H9 (cell line): ENCODE results near the gene RANBP3. TPM values are rescaled to one million over a fixed set of nuclear protein-coding genes. Genes with fewer than 3 reads are reported as not detected.
"Not testable (repeated sequence)": the region's sequence is repeated elsewhere in the genome, so short reads cannot be mapped to it uniquely, and the experiment has no call there.

ENCODE experiments used
- DNase-seq: peaks from one replicate; pipeline ENCODE4 v3.0.0-alpha.2; 2017
- H2AFZ ChIP-seq: one replicate; pipeline ENCODE4 v1.6.1; 2013; ENCODE audit warnings: mild to moderate bottlenecking, low read length, control low read depth, moderate library complexity
- H2AK5ac ChIP-seq: 2 replicates; pipeline ENCODE4 v1.6.1; 2013; ENCODE audit warnings: low read length, control low read depth, mixed read lengths; ENCODE audit not compliant: insufficient read length
- H2BK120ac ChIP-seq: one replicate; pipeline ENCODE4 v1.6.1; 2013; ENCODE audit warnings: low read depth, mild to moderate bottlenecking, low read length, control low read depth, inconsistent platforms; ENCODE audit not compliant: poor library complexity, severe bottlenecking
- H2BK12ac ChIP-seq: 2 replicates; pipeline ENCODE4 v1.6.1; 2013; ENCODE audit warnings: low read length, control low read depth, mixed read lengths, low read depth; ENCODE audit not compliant: insufficient read length
- H2BK15ac ChIP-seq: 2 replicates; pipeline ENCODE4 v1.6.1; 2013; ENCODE audit warnings: low read depth, low read length, control low read depth
- H2BK20ac ChIP-seq: one replicate; pipeline ENCODE4 v1.6.1; 2013; ENCODE audit warnings: low read depth, mild to moderate bottlenecking, low read length, control low read depth, inconsistent platforms; ENCODE audit not compliant: poor library complexity, severe bottlenecking
- H2BK5ac ChIP-seq: 2 replicates; pipeline ENCODE4 v1.6.1; 2013; ENCODE audit warnings: low read length, control low read depth, mixed read lengths; ENCODE audit not compliant: insufficient read length
- H3K14ac ChIP-seq: 2 replicates; pipeline ENCODE4 v1.6.1; 2013; ENCODE audit warnings: low read length, control low read depth; ENCODE audit not compliant: insufficient read depth
- H3K18ac ChIP-seq: 2 replicates; pipeline ENCODE4 v1.6.1; 2013; ENCODE audit warnings: low read depth, mild to moderate bottlenecking, mixed read lengths, low read length, control low read depth; ENCODE audit not compliant: insufficient read length
- H3K23ac ChIP-seq: 2 replicates; pipeline ENCODE4 v1.6.1; 2013; ENCODE audit warnings: low read length, control low read depth, mixed read lengths, low read depth; ENCODE audit not compliant: insufficient read length
- H3K23me2 ChIP-seq: 2 replicates; pipeline ENCODE4 v1.6.1; 2013; ENCODE audit warnings: low read depth, mild to moderate bottlenecking, mixed read lengths, low read length, control low read depth; ENCODE audit not compliant: insufficient read length, poor library complexity, severe bottlenecking
- H3K27ac ChIP-seq: 2 replicates; pipeline ENCODE4 v1.5.1; 2013; ENCODE audit warnings: low read length, control low read depth, mixed read lengths, low read depth; ENCODE audit not compliant: insufficient read length
- H3K27me3 ChIP-seq: 2 replicates; pipeline ENCODE4 v1.6.1; 2013; ENCODE audit warnings: low read length, control low read depth, inconsistent platforms; ENCODE audit not compliant: insufficient read depth
- H3K4ac ChIP-seq: 2 replicates; pipeline ENCODE4 v1.6.1; 2013; ENCODE audit warnings: low read depth, mild to moderate bottlenecking, control low read depth, inconsistent platforms, low read length, moderate library complexity
- H3K4me1 ChIP-seq: 2 replicates; pipeline ENCODE4 v1.6.1; 2013; ENCODE audit warnings: low read length, control low read depth, inconsistent platforms; ENCODE audit not compliant: insufficient read depth
- H3K4me2 ChIP-seq: 2 replicates; pipeline ENCODE4 v1.6.1; 2013; ENCODE audit warnings: low read length, control low read depth, mixed read lengths; ENCODE audit not compliant: insufficient read length, insufficient read depth
- H3K56ac ChIP-seq: 2 replicates; pipeline ENCODE4 v1.6.1; 2013; ENCODE audit warnings: low read depth, mild to moderate bottlenecking, mixed read lengths, low read length, control low read depth; ENCODE audit not compliant: insufficient read length
- H3K79me1 ChIP-seq: 2 replicates; pipeline ENCODE4 v1.6.1; 2013; ENCODE audit warnings: low read depth, mild to moderate bottlenecking, moderate library complexity, low read length, control low read depth, inconsistent platforms; ENCODE audit not compliant: insufficient read depth, poor library complexity, severe bottlenecking
- H3K79me2 ChIP-seq: 2 replicates; pipeline ENCODE4 v1.6.1; 2013; ENCODE audit warnings: low read length, control low read depth, inconsistent platforms; ENCODE audit not compliant: insufficient read depth
- H3K9ac ChIP-seq: 2 replicates; pipeline ENCODE4 v1.6.1; 2013; ENCODE audit warnings: low read length, control low read depth, mixed read lengths; ENCODE audit not compliant: insufficient read length; ENCODE audit errors: extremely low read depth
- H3K9me3 ChIP-seq: one replicate; pipeline ENCODE4 v1.6.1; 2013; ENCODE audit warnings: low read depth, low read length, inconsistent platforms; ENCODE audit not compliant: control insufficient read depth
- H3T11ph ChIP-seq: one replicate; pipeline ENCODE4 v1.6.1; 2013; ENCODE audit warnings: mild to moderate bottlenecking, low read length, control low read depth, inconsistent platforms
- H4K20me1 ChIP-seq: one replicate; pipeline ENCODE4 v1.6.1; 2013; ENCODE audit not compliant: control insufficient read depth, insufficient read length, insufficient read depth
- H4K5ac ChIP-seq: 2 replicates; pipeline ENCODE4 v1.6.1; 2013; ENCODE audit warnings: low read depth, mild to moderate bottlenecking, mixed read lengths, low read length, control low read depth; ENCODE audit not compliant: insufficient read length
- H4K8ac ChIP-seq: replicated peaks from 2 replicates; pipeline ENCODE4 v1.6.1; 2013; ENCODE audit warnings: low read length, control low read depth, mixed read lengths, low read depth; ENCODE audit not compliant: insufficient read length
- H4K91ac ChIP-seq: 2 replicates; pipeline ENCODE4 v1.6.1; 2013; ENCODE audit warnings: low read depth, mild to moderate bottlenecking, moderate library complexity, mixed read lengths, low read length, control low read depth; ENCODE audit not compliant: insufficient read length
- H3K27ac Mint-ChIP-seq, 3 experiments: 2 replicates in 2 of 3; 3 replicates in 1 of 3; pipeline ENCODE4 v1.8.0; 2020 to 2021; ENCODE audit warnings: mixed read lengths in 3 of 3, mild to moderate bottlenecking in 1 of 3, moderate library complexity in 1 of 3
- H3K27me3 Mint-ChIP-seq: 2 replicates; pipeline ENCODE4 v1.8.0; 2021; ENCODE audit warnings: low read depth, mild to moderate bottlenecking, moderate library complexity, mixed read lengths
- H3K36me3 Mint-ChIP-seq, 3 experiments: 2 replicates in 2 of 3; 3 replicates in 1 of 3; pipeline ENCODE4 v1.8.0; 2020 to 2021; ENCODE audit warnings: low read depth in 3 of 3, mixed read lengths in 3 of 3; ENCODE audit not compliant: insufficient read depth in 1 of 3
- H3K4me1 Mint-ChIP-seq, 2 experiments: 2 replicates each; pipeline ENCODE4 v1.8.0; 2020; ENCODE audit warnings: mixed read lengths in 2 of 2
- H3K4me3 Mint-ChIP-seq, 2 experiments: 2 replicates in 1 of 2; 3 replicates in 1 of 2; pipeline ENCODE4 v1.8.0; 2020 to 2021; ENCODE audit warnings: mild to moderate bottlenecking in 2 of 2, mixed read lengths in 2 of 2, moderate library complexity in 1 of 2
- H3K9me3 Mint-ChIP-seq, 2 experiments: 2 replicates in 1 of 2; 3 replicates in 1 of 2; pipeline ENCODE4 v1.8.0; 2020; ENCODE audit warnings: mild to moderate bottlenecking in 2 of 2, mixed read lengths in 2 of 2, moderate library complexity in 1 of 2
- WGBS: extraction: QIAGEN DNeasy Blood & Tissue Kit; methylation state at CpG from one replicate; pipeline ENCODE4 v1.1.7; 2013; ENCODE audit warnings: missing lambda C conversion rate, low lambda C conversion rate, mixed read lengths; ENCODE audit not compliant: insufficient read length; ENCODE audit errors: extremely low coverage; 5-methylcytosine and 5-hydroxymethylcytosine counted together
- total RNA-seq: library from RNA; stranded (reverse); gene quantifications from 2 replicates; pipeline ENCODE4 v1.2.1, GENCODE V29; 2021

The RANBP3 gene
- total RNA-seq, 1 experiment from 2014 or later: 86.5 TPM

GRCh38 chr19:5883157-5883873 lies 94.6 kb downstream of the RANBP3 start:
- not testable (repeated sequence) for H2AK5ac ChIP-seq

More at GRCh38 chr19:5883157-5883873, 94.6 kb downstream of the RANBP3 start:
- not testable (repeated sequence) for H3K79me2 ChIP-seq, H3K27ac Mint-ChIP-seq, H3K79me1 ChIP-seq, DNase-seq, H3K36me3 Mint-ChIP-seq, H3K18ac ChIP-seq, H3K9me3 ChIP-seq, H3K4ac ChIP-seq, H2BK12ac ChIP-seq, H3K23ac ChIP-seq, H3T11ph ChIP-seq, H2BK120ac ChIP-seq, H2BK15ac ChIP-seq, H2BK5ac ChIP-seq, H3K9me3 Mint-ChIP-seq, H4K5ac ChIP-seq, H3K4me2 ChIP-seq, H4K91ac ChIP-seq, H2BK20ac ChIP-seq, H3K4me1 ChIP-seq, H4K8ac ChIP-seq, H2AFZ ChIP-seq, H3K9ac ChIP-seq, H4K20me1 ChIP-seq, H3K4me3 Mint-ChIP-seq, H3K27ac ChIP-seq, H3K14ac ChIP-seq, H3K56ac ChIP-seq, H3K27me3 ChIP-seq, H3K23me2 ChIP-seq
- H3K4me1 Mint-ChIP-seq: peaks cover 13 to 23% of the 10 kb centered on the region in 2 experiments
- WGBS: no CpG with 5 or more reads among the region's 13 CpGs
- peaks cover 34% of the 10 kb centered on the region for H3K27me3 Mint-ChIP-seq
